GM23338 (cell line): ENCODE measurements around the gene TINAGL1. TPM values are rescaled to one million over a fixed set of nuclear protein-coding genes. Genes with fewer than 3 reads are reported as not detected.

Source experiments
- ATAC-seq: fragments of 200-7000 bp; cut with Tn5 transposase; 3 replicates; pipeline ENCODE4 v1.9.1; 2020
- DNase-seq: peaks from one replicate; pipeline ENCODE4 v3.0.0-alpha.2; 2015; ENCODE audit warnings: low spot score
- H2AFZ ChIP-seq: fragments of 200-600 bp; sonication (generic); 2 replicates; pipeline ENCODE4 v1.8.0; 2016; ENCODE audit warnings: antibody characterized with exemption, mild to moderate bottlenecking, moderate library complexity
- H3F3A ChIP-seq: fragments of 200-600 bp; sonication (generic); replicated peaks from 2 replicates; pipeline ENCODE4 v1.8.0; 2017; ENCODE audit warnings: antibody characterized with exemption, mixed run types, low read depth
- H3K27ac ChIP-seq: fragments of 200-600 bp; sonication (generic); 2 replicates; pipeline ENCODE4 v1.6.1; 2016; ENCODE audit warnings: low read depth
- H3K27me3 ChIP-seq: fragments of 200-600 bp; sonication (generic); 2 replicates; pipeline ENCODE4 v1.8.0; 2016; ENCODE audit warnings: mild to moderate bottlenecking, mixed run types, moderate library complexity; ENCODE audit not compliant: insufficient read depth
- H3K36me3 ChIP-seq: fragments of 200-600 bp; sonication (generic); 2 replicates; pipeline ENCODE4 v1.8.0; 2016; ENCODE audit warnings: mild to moderate bottlenecking; ENCODE audit not compliant: insufficient read depth
- H3K4me1 ChIP-seq: fragments of 200-600 bp; sonication (generic); 2 replicates; pipeline ENCODE4 v1.8.0; 2016; ENCODE audit warnings: mild to moderate bottlenecking, moderate library complexity; ENCODE audit not compliant: insufficient read depth
- H3K4me2 ChIP-seq: fragments of 200-600 bp; sonication (generic); 2 replicates; pipeline ENCODE4 v1.7.1; 2017; ENCODE audit warnings: mixed run types
- H3K4me3 ChIP-seq: fragments of 200-600 bp; sonication (generic); 2 replicates; pipeline ENCODE4 v1.6.1; 2016; ENCODE audit warnings: mixed run types
- H3K79me2 ChIP-seq: fragments of 200-600 bp; sonication (generic); replicated peaks from 2 replicates; pipeline ENCODE4 v1.8.0; 2017; ENCODE audit warnings: mild to moderate bottlenecking; ENCODE audit not compliant: insufficient read depth
- H3K9me2 ChIP-seq: fragments of 200-600 bp; sonication (generic); 2 replicates; pipeline ENCODE4 v1.8.0; 2017; ENCODE audit not compliant: insufficient read depth
- H4K20me1 ChIP-seq: fragments of 200-600 bp; sonication (generic); replicated peaks from 2 replicates; pipeline ENCODE4 v1.8.0; 2017; ENCODE audit warnings: mild to moderate bottlenecking; ENCODE audit not compliant: insufficient read depth
- H3K27ac Mint-ChIP-seq: 2 replicates; pipeline ENCODE4 v1.8.0; 2020; ENCODE audit warnings: inconsistent platforms, mild to moderate bottlenecking, moderate library complexity, mixed read lengths
- H3K27me3 Mint-ChIP-seq: 3 replicates; pipeline ENCODE4 v1.8.0; 2022; ENCODE audit warnings: low read depth, mild to moderate bottlenecking, moderate library complexity, mixed read lengths, inconsistent platforms; ENCODE audit not compliant: insufficient read depth, poor library complexity
- H3K36me3 Mint-ChIP-seq: 3 replicates; pipeline ENCODE4 v1.8.0; 2021; ENCODE audit warnings: low read depth, mild to moderate bottlenecking, inconsistent platforms, moderate library complexity, mixed read lengths
- H3K4me1 Mint-ChIP-seq: 3 replicates; pipeline ENCODE4 v1.8.0; 2020; ENCODE audit warnings: mild to moderate bottlenecking, inconsistent platforms, mixed read lengths
- H3K4me3 Mint-ChIP-seq: 3 replicates; pipeline ENCODE4 v1.8.0; 2021; ENCODE audit warnings: moderate library complexity, mild to moderate bottlenecking, inconsistent platforms, mixed read lengths
- H3K9me3 Mint-ChIP-seq: 3 replicates; pipeline ENCODE4 v1.8.0; 2020; ENCODE audit warnings: moderate library complexity, mild to moderate bottlenecking, inconsistent platforms, mixed read lengths
- CREB1 ChIP-seq: fragments of 250-450 bp; sonication (Bioruptor Pico); IDR thresholded peaks from 2 replicates; pipeline ENCODE4 v1.5.0; 2020; ENCODE audit warnings: low read depth, mild to moderate bottlenecking, moderate library complexity
- EZH2 ChIP-seq: fragments of 200-600 bp; sonication (generic); IDR thresholded peaks from one replicate; pipeline ENCODE4 v1.8.0; 2017; ENCODE audit warnings: antibody characterized with exemption, mild to moderate bottlenecking, low read depth; ENCODE audit not compliant: unreplicated experiment
- EZH2phosphoT487 ChIP-seq: fragments of 200-600 bp; sonication (generic); IDR thresholded peaks from one replicate; pipeline ENCODE4 v1.8.1; 2018; ENCODE audit warnings: antibody characterized with exemption; ENCODE audit not compliant: unreplicated experiment
- JUNB ChIP-seq: IDR thresholded peaks from one replicate; pipeline ENCODE4 v1.6.1; 2016; ENCODE audit warnings: antibody characterized with exemption; ENCODE audit not compliant: unreplicated experiment
- ZNF114 ChIP-seq: fragments of 250-450 bp; sonication (Bioruptor Pico); IDR thresholded peaks from 2 replicates; pipeline ENCODE4 v1.5.0; 2020; ENCODE audit warnings: mild to moderate bottlenecking, moderate library complexity
- ZNF331 ChIP-seq: fragments of 250-450 bp; sonication (Bioruptor Pico); IDR thresholded peaks from 2 replicates; pipeline ENCODE4 v1.5.0; 2020; ENCODE audit warnings: low read depth, mild to moderate bottlenecking, moderate library complexity
- polyA plus RNA-seq: library from polyadenylated mRNA; unstranded; fragments of >200 nt; fragmentation: Nextera tagmentation; extraction: Ambion mirVana; gene quantifications from 2 replicates; pipeline ENCODE4 v1.2.1, GENCODE V29; 2016
- total RNA-seq: library from RNA; depleted of rRNA; stranded (reverse); fragments of >200 nt; shearing (Covaris generic); gene quantifications from 2 replicates; pipeline ENCODE4 v1.2.3, GENCODE V29; 2014
- TF ChIP-seq, protein P1 (sequence below): IDR thresholded peaks from one replicate; pipeline ENCODE4 v1.6.1; 2018; ENCODE audit warnings: antibody characterized with exemption; ENCODE audit not compliant: unreplicated experiment
- TF ChIP-seq, protein P2 (sequence below), 2 experiments: fragments of 200-600 bp in 1 of 2; sonication (generic) in 1 of 2; conservative IDR thresholded peaks; 2 replicates each; pipeline versions ENCODE4 v1.5.1 to v1.6.1; 2016 to 2017; ENCODE audit warnings: antibody characterized with exemption in 2 of 2, low read depth in 2 of 2, mild to moderate bottlenecking in 2 of 2, moderate library complexity in 1 of 2
- TF ChIP-seq, protein P3 (sequence below): fragments of 250-450 bp; sonication (Bioruptor Pico); IDR thresholded peaks from 2 replicates; pipeline ENCODE4 v1.5.0; 2020; ENCODE audit warnings: mild to moderate bottlenecking, moderate library complexity

The TINAGL1 gene
- total and polyA plus RNA-seq, 2 experiments from 2014 or later, result 6.8 to 15.8 TPM

DNA sequence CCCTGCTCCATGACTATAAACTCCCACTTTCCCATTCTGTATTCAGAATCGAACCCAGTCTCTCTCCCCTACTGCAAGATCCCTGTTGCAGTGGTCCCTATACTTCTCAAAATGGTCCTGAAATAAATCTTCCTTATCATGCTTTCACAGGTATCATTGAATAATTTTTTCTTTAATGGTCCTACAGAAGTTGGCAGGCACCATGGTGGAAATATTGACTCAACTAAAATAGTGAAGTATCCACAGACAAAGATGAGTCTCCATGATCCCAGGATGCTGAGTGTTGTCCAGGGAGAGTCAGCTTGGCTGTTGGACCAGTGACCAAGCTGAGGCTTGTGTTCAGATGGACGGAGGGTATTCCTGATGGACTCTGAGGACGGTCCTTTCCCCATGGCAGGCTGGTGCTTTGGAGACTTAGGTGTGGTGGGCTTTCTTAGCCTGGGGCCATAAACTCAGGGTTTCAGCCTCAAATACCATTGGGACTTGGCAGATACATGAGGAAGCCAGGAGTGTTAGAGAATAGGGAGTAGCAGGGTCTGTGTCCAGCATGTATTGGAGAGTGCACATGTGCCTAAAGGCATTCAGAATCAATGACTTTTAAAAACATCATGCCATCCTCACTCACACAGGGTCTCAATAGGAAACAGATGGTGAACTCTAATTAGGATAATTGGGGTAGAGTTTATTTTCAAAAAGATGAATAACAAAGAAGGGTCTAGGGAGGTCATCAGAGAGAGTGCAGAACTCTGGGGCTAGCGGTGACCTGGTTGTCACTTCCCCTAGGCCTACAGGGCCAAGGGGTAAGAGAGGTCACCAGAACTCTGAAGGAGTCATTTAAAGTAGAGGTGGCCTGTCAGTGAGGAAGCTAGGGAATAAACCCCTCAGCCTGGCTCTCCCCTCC, 19.8 kb downstream of the TINAGL1 start:
- no peak overlapping the region for H3K27ac ChIP-seq
- no peaks in the 10 kb centered on the region for H3F3A ChIP-seq
- DNase-seq (no peak), ATAC-seq (no peak)
- H3K4me3 ChIP-seq, result no peak overlapping the region
- no peaks in the 10 kb centered on the region for H3K36me3 Mint-ChIP-seq
- no peaks in the 10 kb centered on the region for H3K27me3 ChIP-seq
- no peak overlapping the region for H3K4me2 ChIP-seq
- peaks cover 9% of the 10 kb centered on the region for H3K4me1 Mint-ChIP-seq
- no peak overlapping the region for H3K4me3 Mint-ChIP-seq
- H2AFZ ChIP-seq, result no peak overlapping the region
- peaks cover 5% of the 10 kb centered on the region for H3K27me3 Mint-ChIP-seq
- H4K20me1 ChIP-seq, result no peaks in the 10 kb centered on the region
- H3K4me1 ChIP-seq, result no peaks in the 10 kb centered on the region
- H3K9me2 ChIP-seq, result no peaks in the 10 kb centered on the region
- H3K36me3 ChIP-seq, result no peaks in the 10 kb centered on the region
- H3K79me2 ChIP-seq, result no peaks in the 10 kb centered on the region
- TF ChIP-seq ZNF114 (CRISPR knock-in tag), result no peak
- TF ChIP-seq, protein P1, sequence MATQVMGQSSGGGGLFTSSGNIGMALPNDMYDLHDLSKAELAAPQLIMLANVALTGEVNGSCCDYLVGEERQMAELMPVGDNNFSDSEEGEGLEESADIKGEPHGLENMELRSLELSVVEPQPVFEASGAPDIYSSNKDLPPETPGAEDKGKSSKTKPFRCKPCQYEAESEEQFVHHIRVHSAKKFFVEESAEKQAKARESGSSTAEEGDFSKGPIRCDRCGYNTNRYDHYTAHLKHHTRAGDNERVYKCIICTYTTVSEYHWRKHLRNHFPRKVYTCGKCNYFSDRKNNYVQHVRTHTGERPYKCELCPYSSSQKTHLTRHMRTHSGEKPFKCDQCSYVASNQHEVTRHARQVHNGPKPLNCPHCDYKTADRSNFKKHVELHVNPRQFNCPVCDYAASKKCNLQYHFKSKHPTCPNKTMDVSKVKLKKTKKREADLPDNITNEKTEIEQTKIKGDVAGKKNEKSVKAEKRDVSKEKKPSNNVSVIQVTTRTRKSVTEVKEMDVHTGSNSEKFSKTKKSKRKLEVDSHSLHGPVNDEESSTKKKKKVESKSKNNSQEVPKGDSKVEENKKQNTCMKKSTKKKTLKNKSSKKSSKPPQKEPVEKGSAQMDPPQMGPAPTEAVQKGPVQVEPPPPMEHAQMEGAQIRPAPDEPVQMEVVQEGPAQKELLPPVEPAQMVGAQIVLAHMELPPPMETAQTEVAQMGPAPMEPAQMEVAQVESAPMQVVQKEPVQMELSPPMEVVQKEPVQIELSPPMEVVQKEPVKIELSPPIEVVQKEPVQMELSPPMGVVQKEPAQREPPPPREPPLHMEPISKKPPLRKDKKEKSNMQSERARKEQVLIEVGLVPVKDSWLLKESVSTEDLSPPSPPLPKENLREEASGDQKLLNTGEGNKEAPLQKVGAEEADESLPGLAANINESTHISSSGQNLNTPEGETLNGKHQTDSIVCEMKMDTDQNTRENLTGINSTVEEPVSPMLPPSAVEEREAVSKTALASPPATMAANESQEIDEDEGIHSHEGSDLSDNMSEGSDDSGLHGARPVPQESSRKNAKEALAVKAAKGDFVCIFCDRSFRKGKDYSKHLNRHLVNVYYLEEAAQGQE, result no peak
- TF ChIP-seq JUNB, result no peak
- no peak for TF ChIP-seq ZNF331 (CRISPR knock-in tag)
- no peak for TF ChIP-seq CREB1 (CRISPR knock-in tag)
- no peak for TF ChIP-seq EZH2
- TF ChIP-seq, protein P2, sequence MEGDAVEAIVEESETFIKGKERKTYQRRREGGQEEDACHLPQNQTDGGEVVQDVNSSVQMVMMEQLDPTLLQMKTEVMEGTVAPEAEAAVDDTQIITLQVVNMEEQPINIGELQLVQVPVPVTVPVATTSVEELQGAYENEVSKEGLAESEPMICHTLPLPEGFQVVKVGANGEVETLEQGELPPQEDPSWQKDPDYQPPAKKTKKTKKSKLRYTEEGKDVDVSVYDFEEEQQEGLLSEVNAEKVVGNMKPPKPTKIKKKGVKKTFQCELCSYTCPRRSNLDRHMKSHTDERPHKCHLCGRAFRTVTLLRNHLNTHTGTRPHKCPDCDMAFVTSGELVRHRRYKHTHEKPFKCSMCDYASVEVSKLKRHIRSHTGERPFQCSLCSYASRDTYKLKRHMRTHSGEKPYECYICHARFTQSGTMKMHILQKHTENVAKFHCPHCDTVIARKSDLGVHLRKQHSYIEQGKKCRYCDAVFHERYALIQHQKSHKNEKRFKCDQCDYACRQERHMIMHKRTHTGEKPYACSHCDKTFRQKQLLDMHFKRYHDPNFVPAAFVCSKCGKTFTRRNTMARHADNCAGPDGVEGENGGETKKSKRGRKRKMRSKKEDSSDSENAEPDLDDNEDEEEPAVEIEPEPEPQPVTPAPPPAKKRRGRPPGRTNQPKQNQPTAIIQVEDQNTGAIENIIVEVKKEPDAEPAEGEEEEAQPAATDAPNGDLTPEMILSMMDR (conservative IDR thresholded peaks at IDR 0.05; ENCODE audit: low read depth in 2 of 2), result no peak
- H3K9me3 Mint-ChIP-seq, result no peaks in the 10 kb centered on the region
- H3K27ac Mint-ChIP-seq, result no peak overlapping the region

DNA sequence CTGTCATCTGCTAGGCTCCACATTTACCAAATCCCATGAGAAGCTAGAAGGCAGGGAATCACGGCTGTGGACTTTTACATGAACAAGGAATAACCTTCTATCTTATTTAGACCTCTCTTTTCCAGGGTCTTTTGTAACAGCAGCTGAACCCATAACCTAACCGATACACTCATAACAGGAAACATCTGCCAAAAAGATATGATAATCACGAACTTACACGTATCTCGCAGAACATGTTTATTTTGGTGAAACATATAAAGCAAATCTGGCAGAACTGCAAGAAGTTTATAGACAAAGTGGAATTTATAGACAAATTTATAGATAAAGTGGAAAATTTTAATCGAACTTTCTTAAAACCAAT, 20.4 kb downstream of the TINAGL1 start:
- Mint-ChIP-seq H3K27ac (no peak overlapping the region), H3K36me3 (no peaks in the 10 kb centered on the region), H3K27me3 (peaks cover 5% of the 10 kb centered on the region), H3K9me3 (no peaks in the 10 kb centered on the region), H3K4me1 (peaks cover 5% of the 10 kb centered on the region; the same call in 2 of the 3 replicates), H3K4me3 (no peak overlapping the region)
- H4K20me1 ChIP-seq, result no peaks in the 10 kb centered on the region
- H3K79me2 ChIP-seq, result no peaks in the 10 kb centered on the region
- no peaks in the 10 kb centered on the region for H3K4me1 ChIP-seq
- ATAC-seq, result no peak
- no peaks in the 10 kb centered on the region for H3K27me3 ChIP-seq
- no peak overlapping the region for H3K27ac ChIP-seq
- H3K36me3 ChIP-seq, result no peaks in the 10 kb centered on the region
- H3F3A ChIP-seq, result no peaks in the 10 kb centered on the region
- H3K4me3 ChIP-seq, result no peak overlapping the region
- DNase-seq, result no peak
- H3K4me2 ChIP-seq, result no peak overlapping the region
- H3K9me2 ChIP-seq, result no peaks in the 10 kb centered on the region
- H2AFZ ChIP-seq, result no peak overlapping the region
- TF ChIP-seq EZH2phosphoT487, result no peak
- TF ChIP-seq, protein P3, sequence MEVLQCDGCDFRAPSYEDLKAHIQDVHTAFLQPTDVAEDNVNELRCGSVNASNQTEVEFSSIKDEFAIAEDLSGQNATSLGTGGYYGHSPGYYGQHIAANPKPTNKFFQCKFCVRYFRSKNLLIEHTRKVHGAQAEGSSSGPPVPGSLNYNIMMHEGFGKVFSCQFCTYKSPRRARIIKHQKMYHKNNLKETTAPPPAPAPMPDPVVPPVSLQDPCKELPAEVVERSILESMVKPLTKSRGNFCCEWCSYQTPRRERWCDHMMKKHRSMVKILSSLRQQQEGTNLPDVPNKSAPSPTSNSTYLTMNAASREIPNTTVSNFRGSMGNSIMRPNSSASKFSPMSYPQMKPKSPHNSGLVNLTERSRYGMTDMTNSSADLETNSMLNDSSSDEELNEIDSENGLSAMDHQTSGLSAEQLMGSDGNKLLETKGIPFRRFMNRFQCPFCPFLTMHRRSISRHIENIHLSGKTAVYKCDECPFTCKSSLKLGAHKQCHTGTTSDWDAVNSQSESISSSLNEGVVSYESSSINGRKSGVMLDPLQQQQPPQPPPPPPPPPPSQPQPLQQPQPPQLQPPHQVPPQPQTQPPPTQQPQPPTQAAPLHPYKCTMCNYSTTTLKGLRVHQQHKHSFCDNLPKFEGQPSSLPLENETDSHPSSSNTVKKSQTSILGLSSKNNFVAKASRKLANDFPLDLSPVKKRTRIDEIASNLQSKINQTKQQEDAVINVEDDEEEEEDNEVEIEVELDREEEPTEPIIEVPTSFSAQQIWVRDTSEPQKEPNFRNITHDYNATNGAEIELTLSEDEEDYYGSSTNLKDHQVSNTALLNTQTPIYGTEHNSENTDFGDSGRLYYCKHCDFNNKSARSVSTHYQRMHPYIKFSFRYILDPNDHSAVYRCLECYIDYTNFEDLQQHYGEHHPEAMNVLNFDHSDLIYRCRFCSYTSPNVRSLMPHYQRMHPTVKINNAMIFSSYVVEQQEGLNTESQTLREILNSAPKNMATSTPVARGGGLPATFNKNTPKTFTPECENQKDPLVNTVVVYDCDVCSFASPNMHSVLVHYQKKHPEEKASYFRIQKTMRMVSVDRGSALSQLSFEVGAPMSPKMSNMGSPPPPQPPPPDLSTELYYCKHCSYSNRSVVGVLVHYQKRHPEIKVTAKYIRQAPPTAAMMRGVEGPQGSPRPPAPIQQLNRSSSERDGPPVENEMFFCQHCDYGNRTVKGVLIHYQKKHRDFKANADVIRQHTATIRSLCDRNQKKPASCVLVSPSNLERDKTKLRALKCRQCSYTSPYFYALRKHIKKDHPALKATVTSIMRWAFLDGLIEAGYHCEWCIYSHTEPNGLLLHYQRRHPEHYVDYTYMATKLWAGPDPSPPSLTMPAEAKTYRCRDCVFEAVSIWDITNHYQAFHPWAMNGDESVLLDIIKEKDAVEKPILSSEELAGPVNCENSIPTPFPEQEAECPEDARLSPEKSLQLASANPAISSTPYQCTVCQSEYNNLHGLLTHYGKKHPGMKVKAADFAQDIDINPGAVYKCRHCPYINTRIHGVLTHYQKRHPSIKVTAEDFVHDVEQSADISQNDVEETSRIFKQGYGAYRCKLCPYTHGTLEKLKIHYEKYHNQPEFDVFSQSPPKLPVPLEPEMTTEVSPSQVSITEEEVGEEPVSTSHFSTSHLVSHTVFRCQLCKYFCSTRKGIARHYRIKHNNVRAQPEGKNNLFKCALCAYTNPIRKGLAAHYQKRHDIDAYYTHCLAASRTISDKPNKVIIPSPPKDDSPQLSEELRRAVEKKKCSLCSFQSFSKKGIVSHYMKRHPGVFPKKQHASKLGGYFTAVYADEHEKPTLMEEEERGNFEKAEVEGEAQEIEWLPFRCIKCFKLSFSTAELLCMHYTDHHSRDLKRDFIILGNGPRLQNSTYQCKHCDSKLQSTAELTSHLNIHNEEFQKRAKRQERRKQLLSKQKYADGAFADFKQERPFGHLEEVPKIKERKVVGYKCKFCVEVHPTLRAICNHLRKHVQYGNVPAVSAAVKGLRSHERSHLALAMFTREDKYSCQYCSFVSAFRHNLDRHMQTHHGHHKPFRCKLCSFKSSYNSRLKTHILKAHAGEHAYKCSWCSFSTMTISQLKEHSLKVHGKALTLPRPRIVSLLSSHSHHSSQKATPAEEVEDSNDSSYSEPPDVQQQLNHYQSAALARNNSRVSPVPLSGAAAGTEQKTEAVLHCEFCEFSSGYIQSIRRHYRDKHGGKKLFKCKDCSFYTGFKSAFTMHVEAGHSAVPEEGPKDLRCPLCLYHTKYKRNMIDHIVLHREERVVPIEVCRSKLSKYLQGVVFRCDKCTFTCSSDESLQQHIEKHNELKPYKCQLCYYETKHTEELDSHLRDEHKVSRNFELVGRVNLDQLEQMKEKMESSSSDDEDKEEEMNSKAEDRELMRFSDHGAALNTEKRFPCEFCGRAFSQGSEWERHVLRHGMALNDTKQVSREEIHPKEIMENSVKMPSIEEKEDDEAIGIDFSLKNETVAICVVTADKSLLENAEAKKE, result no peak
